KOPT-K1 (cell line): Measurements from ENCODE around the gene EYS.

Experiments
- H3K27ac ChIP-seq: fragments of 200-600 bp; sonication (generic); 2 replicates; pipeline ENCODE4 v1.5.1; 2016; ENCODE audit warnings: antibody characterized with exemption, mild to moderate bottlenecking, low read depth, low read length; ENCODE audit not compliant: poor library complexity, severe bottlenecking
- H3K36me3 ChIP-seq: fragments of 200-600 bp; sonication (generic); 2 replicates; pipeline ENCODE4 v1.5.1; 2017; ENCODE audit warnings: antibody characterized with exemption, mild to moderate bottlenecking, low read length, moderate library complexity; ENCODE audit not compliant: insufficient read depth
- H3K9me3 ChIP-seq: fragments of 200-600 bp; sonication (generic); 2 replicates; pipeline ENCODE4 v1.5.1; 2017; ENCODE audit warnings: antibody characterized with exemption, low read length, mild to moderate bottlenecking; ENCODE audit not compliant: insufficient read depth, poor library complexity, severe bottlenecking

The EYS gene

DNA sequence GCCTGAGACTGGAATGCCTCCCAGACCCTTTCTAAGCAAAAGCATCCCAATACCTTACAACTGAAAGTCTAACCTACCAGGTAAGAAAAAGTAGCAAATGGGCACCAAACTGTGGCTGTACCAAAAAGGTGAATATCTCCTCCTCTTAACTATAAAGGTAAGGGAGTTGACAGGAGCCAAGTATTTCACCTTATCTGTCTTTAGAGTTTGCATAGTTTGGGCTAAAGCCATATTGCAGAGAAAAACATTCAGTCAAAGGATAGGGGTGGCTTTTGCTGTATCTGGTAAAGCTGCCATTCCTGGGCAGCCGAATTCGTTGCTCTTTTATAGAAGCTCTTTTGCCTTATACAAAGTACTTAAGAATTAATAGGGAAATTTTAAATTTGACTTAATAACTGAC, 2033.3 kb downstream of the EYS start:
- Histone ChIP-seq H3K36me3 (peaks cover 31% of the 10 kb centered on the region), H3K9me3 (no peaks in the 10 kb centered on the region), H3K27ac (no peak overlapping the region)

DNA sequence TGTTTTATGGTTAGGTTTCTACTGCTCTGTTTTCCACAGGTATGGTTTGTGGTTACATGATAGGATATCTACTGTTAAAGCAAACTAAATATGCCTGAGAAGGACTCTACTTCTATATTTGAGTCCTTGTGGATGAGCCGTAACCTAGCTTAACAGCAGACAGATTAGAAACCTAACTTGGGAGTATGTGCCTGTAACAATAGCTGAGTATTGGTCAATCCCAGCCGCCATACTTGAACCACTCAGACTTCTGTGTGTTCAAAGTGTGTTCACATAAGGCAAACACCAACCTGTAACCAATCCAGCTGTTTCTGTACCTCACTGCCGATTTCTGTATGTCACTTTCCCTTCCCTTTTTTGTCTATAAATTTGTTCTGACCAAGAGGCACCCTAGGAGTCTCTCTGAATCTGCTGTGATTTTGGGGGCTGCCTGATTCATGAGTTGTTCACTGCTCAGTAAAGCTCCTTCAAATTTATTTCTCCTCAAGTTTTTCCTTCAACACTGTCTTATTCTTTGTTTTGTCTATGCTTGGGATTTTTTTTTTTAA, 2034.4 kb downstream of the EYS start:
- H3K9me3 ChIP-seq: no peaks in the 10 kb centered on the region
- H3K36me3 ChIP-seq: peaks cover 37% of the 10 kb centered on the region
- H3K27ac ChIP-seq: no peak overlapping the region

GRCh38 chr6:63671098-63671754, 2035.8 kb downstream of the EYS start:
- Histone ChIP-seq H3K9me3 (no peaks in the 10 kb centered on the region), H3K27ac (no peak overlapping the region), H3K36me3 (peaks cover 37% of the 10 kb centered on the region)
